Choroid plexus epithelial cell (primary cell): ENCODE data around the gene TBX6.
"Not testable (repeated sequence)": the region's sequence is repeated elsewhere in the genome, so short reads cannot be mapped to it uniquely, and the experiment has no call there.

Experiments
- DNase-seq: peaks from one replicate; pipeline ENCODE4 v3.0.0-alpha.2; 2010; ENCODE audit warnings: low read depth
- H3K4me3 ChIP-seq: 2 replicates; pipeline ENCODE4 v1.5.1; 2011; ENCODE audit warnings: low read depth, mild to moderate bottlenecking, control low read depth, low read length, moderate library complexity
- CTCF ChIP-seq: conservative IDR thresholded peaks from 2 replicates; pipeline ENCODE4 v1.5.1; 2011; ENCODE audit warnings: low read depth, mild to moderate bottlenecking, control low read depth, inconsistent platforms, low read length, moderate library complexity

TBX6 gene

GRCh38 chr16:30052671-30053372 lies 38.9 kb downstream of the TBX6 start:
- H3K4me3 ChIP-seq: peak overlapping the region; percentile 78
- DNase-seq: peak; percentile 93
- no peak for TF ChIP-seq CTCF

DNA sequence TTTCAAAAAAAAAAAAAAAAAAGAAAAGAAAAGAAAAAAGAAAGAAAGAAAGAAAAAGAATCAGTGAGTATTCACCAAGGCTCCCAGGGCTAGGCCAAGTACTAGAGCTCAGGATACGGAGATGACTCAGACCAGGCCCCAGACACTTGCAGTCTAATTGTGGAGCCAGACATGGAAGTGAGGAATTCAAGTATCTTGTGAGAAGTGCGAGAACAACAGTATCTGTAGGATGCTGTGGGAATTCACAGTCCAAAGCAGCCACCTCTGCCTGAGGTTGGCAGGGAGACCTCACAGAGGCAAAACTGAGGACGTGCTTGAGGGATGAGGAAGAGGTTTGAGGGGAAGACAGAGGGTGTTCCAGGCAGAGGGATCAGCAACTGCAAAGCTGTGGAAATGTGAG lies 40.2 kb downstream of the TBX6 start:
- H3K4me3 ChIP-seq: no peak overlapping the region
- DNase-seq: peak; percentile 72
- no peak for TF ChIP-seq CTCF

DNA sequence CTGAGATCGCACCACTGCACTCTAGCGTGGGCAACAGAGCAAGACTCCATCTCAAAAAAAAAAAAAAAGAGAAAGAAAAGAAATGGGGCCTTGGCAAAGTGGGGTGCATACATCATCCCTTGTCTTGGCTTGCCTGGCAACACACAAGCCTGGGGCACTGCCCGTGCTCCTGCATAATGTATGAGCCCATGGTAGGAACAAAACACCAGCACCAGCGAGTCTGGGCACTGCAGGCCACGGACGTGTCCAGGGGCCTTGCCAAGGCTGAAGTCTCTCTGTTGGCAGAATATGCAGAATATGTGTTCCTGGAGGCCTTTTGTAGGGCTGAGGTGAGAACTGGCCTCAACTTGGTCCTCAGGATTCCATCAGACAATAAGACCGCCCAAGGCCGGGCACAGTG lies 41.9 kb downstream of the TBX6 start:
- no peak for DNase-seq
- H3K4me3 ChIP-seq: no peak overlapping the region
- no peak for TF ChIP-seq CTCF

GRCh38 chr16:30046588-30046987 lies 45.1 kb downstream of the TBX6 start:
- H3K4me3 ChIP-seq: no peak overlapping the region
- TF ChIP-seq CTCF: no peak
- no peak for DNase-seq

- no peak for TF ChIP-seq CTCF
- no peak for DNase-seq
- no peak overlapping the region for H3K4me3 ChIP-seq
These were observed 45.5 kb downstream of the TBX6 start for GRCh38 chr16:30046178-30046577.

DNA sequence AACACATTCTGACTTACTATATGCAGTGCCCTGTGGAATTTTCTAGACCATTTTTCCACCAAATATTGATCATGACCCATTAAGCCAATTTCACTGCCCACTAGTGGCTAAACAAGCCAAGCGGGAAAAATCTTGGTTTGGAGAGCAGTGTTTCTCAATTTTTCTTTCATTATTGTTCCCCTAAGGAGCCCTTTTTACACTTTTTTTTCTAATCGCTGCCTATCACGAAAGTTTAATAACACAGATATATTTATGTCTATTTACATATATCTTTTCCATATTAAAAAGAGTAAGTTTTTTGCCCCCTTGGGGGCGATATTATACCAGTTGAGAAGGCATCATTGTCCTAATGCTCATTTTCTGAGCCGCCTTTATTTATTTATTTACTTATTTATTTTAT lies 49.9 kb downstream of the TBX6 start:
- H3K4me3 ChIP-seq: no peak overlapping the region
- TF ChIP-seq CTCF: peak; percentile 34
- DNase-seq: peak; percentile 67

DNA sequence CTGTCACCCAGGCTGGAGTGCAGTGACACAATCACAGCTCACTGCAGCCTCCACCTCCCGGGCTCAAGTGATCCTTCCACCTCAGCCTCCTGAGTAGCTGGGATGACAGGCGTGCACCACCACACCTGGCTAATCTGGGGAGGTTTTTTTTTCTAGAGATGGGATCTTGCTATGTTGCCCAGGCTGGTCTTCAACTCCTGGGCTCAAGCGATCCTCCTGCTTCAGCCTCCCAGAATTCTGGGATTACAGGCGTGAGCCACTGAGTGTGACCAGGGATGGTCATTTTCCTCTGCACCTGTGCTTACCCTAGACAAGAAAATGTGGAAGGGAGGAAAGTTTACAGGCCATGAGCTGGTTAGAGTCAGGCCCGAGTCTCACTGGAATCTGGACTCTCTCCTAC lies 51.0 kb downstream of the TBX6 start:
- H3K4me3 ChIP-seq, DNase-seq: not testable (repeated sequence)
